HepG2 (cell line): ENCODE results near the gene CHRM5. TPM values are rescaled to one million over a fixed set of nuclear protein-coding genes. Genes with fewer than 3 reads are reported as not detected.
A peak's percentile ranks its signal among the peaks of the same experiment; 100 is the strongest.

Experiments used
- ATAC-seq: fragments of 200-7000 bp; cut with Tn5 transposase; 3 replicates; pipeline ENCODE4 v1.9.1; 2020; ENCODE audit warnings: mild to moderate bottlenecking, moderate library complexity
- BruUV-seq: library from RNA; stranded (reverse); fragments of 400-500 nt; replicated peaks from 2 replicates; lab custom pipeline; 2021; lab: Mats Ljungman, UMichigan
- CTCF ChIA-PET: fragments of 300-600 bp; formaldehyde crosslinking; extraction: SDS; loops from one replicate; lab custom pipeline; 2021; ENCODE audit warnings: low total read pairs, inconsistent platforms, low intra/inter-chr PET ratio; lab: Yijun Ruan, JAX
- POLR2A ChIA-PET: fragments of 350-600 bp; sonication (Branson Sonifier 250); formaldehyde crosslinking; loops from one replicate; lab custom pipeline; 2020; ENCODE audit warnings: antibody characterized with exemption, inconsistent platforms; lab: Yijun Ruan, JAX
- DNase-seq: peaks from one replicate; pipeline ENCODE4 v3.0.0-alpha.2; 2015; ENCODE audit warnings: low spot score
- FAIRE-seq: peaks from 3 replicates; lab custom pipeline; 2011; peaks lifted over from hg19 to GRCh38; lab: Jason Lieb, UNC
- H2AFZ ChIP-seq: one replicate; pipeline ENCODE4 v1.6.1; 2011; ENCODE audit warnings: low read length, inconsistent platforms
- H3K27ac ChIP-seq: fragments of 300-600 bp; 3 replicates; pipeline ENCODE4 v1.8.0; 2011; ENCODE audit warnings: mixed run types, mild to moderate bottlenecking, mixed read lengths, low read length, inconsistent platforms; ENCODE audit not compliant: insufficient read depth; ENCODE audit errors: extremely low read length
- H3K27me3 ChIP-seq, 2 experiments: fragments of 200-600 bp in 1 of 2; 2 replicates in 1 of 2; 3 replicates in 1 of 2; pipeline versions ENCODE4 v1.6.0 to v1.8.0; 2011; ENCODE audit warnings: low read length in 2 of 2, mild to moderate bottlenecking in 2 of 2, moderate library complexity in 2 of 2, inconsistent platforms in 1 of 2; ENCODE audit not compliant: insufficient read depth in 2 of 2, control insufficient read depth in 1 of 2
- H3K36me3 ChIP-seq, 2 experiments: fragments of 200-600 bp in 1 of 2; replicated peaks in 1 of 2; 2 replicates in 1 of 2; 3 replicates in 1 of 2; pipeline versions ENCODE4 v1.5.1 to v1.8.0; 2011; ENCODE audit warnings: low read length in 2 of 2, inconsistent platforms in 1 of 2; ENCODE audit not compliant: insufficient read depth in 2 of 2, control insufficient read depth in 1 of 2
- H3K4me1 ChIP-seq: 2 replicates; pipeline ENCODE4 v1.5.1; 2012; ENCODE audit warnings: low read length, inconsistent platforms; ENCODE audit not compliant: insufficient read depth
- H3K4me2 ChIP-seq: 2 replicates; pipeline ENCODE4 v1.6.0; 2011; ENCODE audit warnings: low read depth, low read length, inconsistent platforms
- H3K4me3 ChIP-seq, 3 experiments: fragments of 200-600 bp in 1 of 3; sonication (generic), shearing (Covaris generic) in 1 of 3; replicated peaks in 1 of 3; 2 replicates each; pipeline ENCODE4 v1.5.1; 2011 to 2016; ENCODE audit warnings: low read length in 3 of 3, inconsistent platforms in 2 of 3, low read depth in 2 of 3, mild to moderate bottlenecking in 2 of 3, control low read depth in 1 of 3, mixed read lengths in 1 of 3; ENCODE audit not compliant: insufficient read depth in 1 of 3
- H3K79me2 ChIP-seq: one replicate; pipeline ENCODE4 v1.6.1; 2011; ENCODE audit warnings: low read length, inconsistent platforms; ENCODE audit not compliant: insufficient read depth
- H3K9ac ChIP-seq: 2 replicates; pipeline ENCODE4 v1.6.0; 2011; ENCODE audit warnings: mild to moderate bottlenecking, low read depth, low read length, inconsistent platforms; ENCODE audit not compliant: insufficient read depth
- H3K9me3 ChIP-seq: 2 replicates; pipeline ENCODE4 v1.5.1; 2012; ENCODE audit warnings: mild to moderate bottlenecking, low read length
- H4K20me1 ChIP-seq: 2 replicates; pipeline ENCODE4 v1.6.0; 2011; ENCODE audit warnings: inconsistent platforms, mild to moderate bottlenecking, low read length, moderate library complexity; ENCODE audit not compliant: insufficient read depth
- ATF6 ChIP-seq: sonication (generic); formaldehyde crosslinking; conservative IDR thresholded peaks from 2 replicates; pipeline ENCODE4 v1.4.0; 2020; ENCODE audit warnings: missing genetic modification reagents
- BATF2 ChIP-seq: sonication (generic); formaldehyde crosslinking; IDR thresholded peaks from 2 replicates; pipeline ENCODE4 v1.8.0; 2022; ENCODE audit warnings: mild to moderate bottlenecking, missing genetic modification reagents, moderate library complexity
- ETV6 ChIP-seq: sonication (generic); formaldehyde crosslinking; conservative IDR thresholded peaks from 2 replicates; pipeline ENCODE4 v1.4.0; 2020; ENCODE audit warnings: missing genetic modification reagents
- FOSL1 ChIP-seq: sonication (generic); formaldehyde crosslinking; IDR thresholded peaks from 2 replicates; pipeline ENCODE4 v1.9.0; 2021; ENCODE audit warnings: missing genetic modification reagents, borderline replicate concordance
- LCORL ChIP-seq, 2 experiments: fragments of 450-650 bp in 1 of 2; sonication (generic) in 1 of 2; formaldehyde crosslinking in 1 of 2; IDR thresholded peaks; 2 replicates each; pipeline versions ENCODE4 v1.5.0 to v1.6.1; 2017 to 2020; ENCODE audit warnings: antibody characterized with exemption in 1 of 2, missing genetic modification reagents in 1 of 2
- RFX3 ChIP-seq: IDR thresholded peaks from 2 replicates; pipeline ENCODE4 v1.6.1; 2016; ENCODE audit warnings: missing biosample characterization, missing genetic modification reagents
- SNRNP70 ChIP-seq: fragments of 200-400 bp; formaldehyde crosslinking; IDR thresholded peaks from 2 replicates; pipeline ENCODE4 v1.6.1; 2017; ENCODE audit warnings: mild to moderate bottlenecking, low read depth, low read length, moderate library complexity
- SP4 ChIP-seq: sonication (generic); formaldehyde crosslinking; IDR thresholded peaks from 2 replicates; pipeline ENCODE4 v1.8.1; 2023; ENCODE audit warnings: mild to moderate bottlenecking, missing genetic modification reagents
- ZC3H13 ChIP-seq: sonication (generic); formaldehyde crosslinking; IDR thresholded peaks from 2 replicates; pipeline ENCODE4 v1.8.1; 2023; ENCODE audit warnings: mild to moderate bottlenecking, missing genetic modification reagents, moderate library complexity
- ZNF17 ChIP-seq: sonication (generic); formaldehyde crosslinking; IDR thresholded peaks from 2 replicates; pipeline ENCODE4 v1.5.0; 2020; ENCODE audit warnings: mild to moderate bottlenecking, missing genetic modification reagents
- ZNF251 ChIP-seq: sonication (generic); formaldehyde crosslinking; IDR thresholded peaks from 2 replicates; pipeline ENCODE4 v1.9.0; 2021; ENCODE audit warnings: mild to moderate bottlenecking, missing genetic modification reagents
- ZNF431 ChIP-seq: sonication (generic); formaldehyde crosslinking; IDR thresholded peaks from 2 replicates; pipeline ENCODE4 v1.9.0; 2022; ENCODE audit warnings: missing genetic modification reagents, low read depth, mild to moderate bottlenecking, borderline replicate concordance
- ZNF678 ChIP-seq: sonication (generic); formaldehyde crosslinking; IDR thresholded peaks from 2 replicates; pipeline ENCODE4 v1.4.0; 2020; ENCODE audit warnings: mild to moderate bottlenecking, missing genetic modification reagents
- WGBS: methylation state at CpG from one replicate; pipeline ENCODE4 v1.1.6; 2017; ENCODE audit warnings: low lambda C conversion rate; 5-methylcytosine and 5-hydroxymethylcytosine counted together
- in situ Hi-C: cut with HindIII; loops from 2 replicates; pipeline ENCODE4 v1.10.0; 2017; ENCODE audit warnings: low pct_unique_long_range_greater_than_20kb; ENCODE audit not compliant: extremely low pct_ligation_motif_present
- intact Hi-C: fragments of 100-400 bp; cut with micrococcal nuclease; formaldehyde crosslinking; loops from one replicate; pipeline ENCODE4 v1.10.0; 2022; ENCODE audit not compliant: unreplicated experiment
- polyA plus RNA-seq, 8 experiments: library from polyadenylated mRNA; depleted of rRNA in 3 of 8; stranded (reverse) in 7 of 8; unstranded in 1 of 8; fragments of >200 nt; fragmentation: Illumina TruSeq in 4 of 8; extraction: Trizol in 4 of 8; gene quantifications; 2 replicates each; pipeline versions ENCODE4 v1.2.1 to v1.2.3, GENCODE V29; 2011 to 2016; ENCODE audit warnings: low read depth in 4 of 8, missing spikeins in 1 of 8, mixed read lengths in 1 of 8; ENCODE audit not compliant: insufficient read depth in 1 of 8
- total RNA-seq, 5 experiments: library from RNA; depleted of rRNA; stranded (reverse); fragments of >200 nt; fragmentation: Illumina TruSeq; extraction: Trizol; gene quantifications; 2 replicates each; pipeline ENCODE4 v1.2.3, GENCODE V29; 2016; ENCODE audit warnings: low read depth in 1 of 5
- TF ChIP-seq, protein P1 (sequence below): sonication (generic); formaldehyde crosslinking; IDR thresholded peaks from 2 replicates; pipeline ENCODE4 v1.5.1; 2020; ENCODE audit warnings: mild to moderate bottlenecking, moderate library complexity, missing genetic modification reagents
- TF ChIP-seq, protein P2 (sequence below): sonication (generic); formaldehyde crosslinking; IDR thresholded peaks from 2 replicates; pipeline ENCODE4 v1.8.0; 2022; ENCODE audit warnings: mild to moderate bottlenecking, missing genetic modification reagents, borderline replicate concordance
- TF ChIP-seq, protein P3 (sequence below): sonication (generic); formaldehyde crosslinking; conservative IDR thresholded peaks from 2 replicates; pipeline ENCODE4 v1.4.0; 2020; ENCODE audit warnings: missing genetic modification reagents

The CHRM5 gene
- total and polyA plus RNA-seq, 2 of the 13 experiments (the other 11 are each of a cell fraction or from before 2014, with no cell fraction given), result not detected

- Histone ChIP-seq H3K36me3 (no peaks in the 10 kb centered on the region), H3K4me2 (no peak overlapping the region), H3K9ac (no peak overlapping the region), H3K4me1 (peaks cover 14% of the 10 kb centered on the region), H2AFZ (peak overlapping the region; percentile 81), H3K79me2 (no peaks in the 10 kb centered on the region), H3K27ac (no peak overlapping the region), H3K9me3 (no peaks in the 10 kb centered on the region), H3K4me3 (no peak overlapping the region), H3K27me3 (no peaks in the 10 kb centered on the region), H4K20me1 (no peaks in the 10 kb centered on the region)
- in situ Hi-C loops, result loop anchor here (5.0 kb wide), 1 partner anchor 101 kb away; the partner anchor contains the start of gene KATNBL1
- intact Hi-C loops, result no loop called here
- no TSS peak for BruUV-seq
- 17% methylated on average over 6 of the region's 6 CpGs for WGBS
- no peak for FAIRE-seq
- no peak for ATAC-seq
- POLR2A ChIA-PET, result interaction anchor here (0.8 kb wide), 1 partner anchor 10 kb away, joined by 3 read pairs; the partner anchor contains the start of genes EMC7 and PGBD4
- no peak for DNase-seq
- CTCF ChIA-PET, result interaction anchor here (3.1 kb wide), 1 partner anchor 98 kb away, joined by 39 read pairs; the partner anchor contains the start of gene KATNBL1
- TF ChIP-seq ZNF678 (CRISPR knock-in tag) (no peak), ZNF431 (CRISPR knock-in tag) (no peak), ETV6 (CRISPR knock-in tag) (no peak), SNRNP70 (no peak), FOSL1 (CRISPR knock-in tag) (no peak), RFX3 (CRISPR knock-in tag) (no peak), SP4 (CRISPR knock-in tag) (no peak), ATF6 (CRISPR knock-in tag) (no peak), BATF2 (CRISPR knock-in tag) (no peak), ZC3H13 (CRISPR knock-in tag) (no peak), ZNF17 (no peak), LCORL (IDR thresholded peaks at IDR 0.05) (no peak), LCORL (CRISPR knock-in tag; IDR thresholded peaks at IDR 0.05) (no peak), ZNF251 (CRISPR knock-in tag) (no peak)
- TF ChIP-seq, protein P1, sequence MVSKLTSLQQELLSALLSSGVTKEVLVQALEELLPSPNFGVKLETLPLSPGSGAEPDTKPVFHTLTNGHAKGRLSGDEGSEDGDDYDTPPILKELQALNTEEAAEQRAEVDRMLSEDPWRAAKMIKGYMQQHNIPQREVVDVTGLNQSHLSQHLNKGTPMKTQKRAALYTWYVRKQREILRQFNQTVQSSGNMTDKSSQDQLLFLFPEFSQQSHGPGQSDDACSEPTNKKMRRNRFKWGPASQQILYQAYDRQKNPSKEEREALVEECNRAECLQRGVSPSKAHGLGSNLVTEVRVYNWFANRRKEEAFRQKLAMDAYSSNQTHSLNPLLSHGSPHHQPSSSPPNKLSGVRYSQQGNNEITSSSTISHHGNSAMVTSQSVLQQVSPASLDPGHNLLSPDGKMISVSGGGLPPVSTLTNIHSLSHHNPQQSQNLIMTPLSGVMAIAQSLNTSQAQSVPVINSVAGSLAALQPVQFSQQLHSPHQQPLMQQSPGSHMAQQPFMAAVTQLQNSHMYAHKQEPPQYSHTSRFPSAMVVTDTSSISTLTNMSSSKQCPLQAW (CRISPR knock-in tag), result no peak
- TF ChIP-seq, protein P2, sequence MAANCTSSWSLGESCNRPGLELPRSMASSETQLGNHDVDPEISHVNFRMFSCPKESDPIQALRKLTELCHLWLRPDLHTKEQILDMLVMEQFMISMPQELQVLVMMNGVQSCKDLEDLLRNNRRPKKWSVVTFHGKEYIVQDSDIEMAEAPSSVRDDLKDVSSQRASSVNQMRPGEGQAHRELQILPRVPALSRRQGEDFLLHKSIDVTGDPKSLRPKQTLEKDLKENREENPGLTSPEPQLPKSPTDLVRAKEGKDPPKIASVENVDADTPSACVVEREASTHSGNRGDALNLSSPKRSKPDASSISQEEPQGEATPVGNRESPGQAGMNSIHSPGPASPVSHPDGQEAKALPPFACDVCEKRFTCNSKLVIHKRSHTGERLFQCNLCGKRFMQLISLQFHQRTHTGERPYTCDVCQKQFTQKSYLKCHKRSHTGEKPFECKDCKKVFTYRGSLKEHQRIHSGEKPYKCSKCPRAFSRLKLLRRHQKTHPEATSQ (CRISPR knock-in tag), result no peak
- TF ChIP-seq, protein P3, sequence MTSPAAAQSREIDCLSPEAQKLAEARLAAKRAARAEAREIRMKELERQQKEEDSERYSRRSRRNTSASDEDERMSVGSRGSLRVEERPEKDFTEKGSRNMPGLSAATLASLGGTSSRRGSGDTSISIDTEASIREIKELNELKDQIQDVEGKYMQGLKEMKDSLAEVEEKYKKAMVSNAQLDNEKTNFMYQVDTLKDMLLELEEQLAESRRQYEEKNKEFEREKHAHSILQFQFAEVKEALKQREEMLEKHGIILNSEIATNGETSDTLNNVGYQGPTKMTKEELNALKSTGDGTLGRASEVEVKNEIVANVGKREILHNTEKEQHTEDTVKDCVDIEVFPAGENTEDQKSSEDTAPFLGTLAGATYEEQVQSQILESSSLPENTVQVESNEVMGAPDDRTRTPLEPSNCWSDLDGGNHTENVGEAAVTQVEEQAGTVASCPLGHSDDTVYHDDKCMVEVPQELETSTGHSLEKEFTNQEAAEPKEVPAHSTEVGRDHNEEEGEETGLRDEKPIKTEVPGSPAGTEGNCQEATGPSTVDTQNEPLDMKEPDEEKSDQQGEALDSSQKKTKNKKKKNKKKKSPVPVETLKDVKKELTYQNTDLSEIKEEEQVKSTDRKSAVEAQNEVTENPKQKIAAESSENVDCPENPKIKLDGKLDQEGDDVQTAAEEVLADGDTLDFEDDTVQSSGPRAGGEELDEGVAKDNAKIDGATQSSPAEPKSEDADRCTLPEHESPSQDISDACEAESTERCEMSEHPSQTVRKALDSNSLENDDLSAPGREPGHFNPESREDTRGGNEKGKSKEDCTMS (CRISPR knock-in tag), result no peak
Observed at GRCh38 chr15:34111488-34111887, 143.2 kb downstream of the CHRM5 start.
